ENCODE data around the gene ERBB4.

GRCh38 chr2:212133337-212133736 lies 405.3 kb downstream of the ERBB4 start:
- no peak for TF ChIP-seq CTCF (IDR thresholded peaks at IDR 0.05; ENCODE audit: low read length)
- TF ChIP-seq EZH2 (optimal IDR thresholded peaks at IDR 0.05; ENCODE audit: low read depth, low read length) = no peak

Measured in MM.1S (cell line).